ENCODE results near the gene SERPINA6. TPM values are rescaled to one million over a fixed set of nuclear protein-coding genes. Genes with fewer than 3 reads are reported as not detected.

Gene SERPINA6
- total RNA-seq, 1 donor from 2014 or later, result not detected

DNA sequence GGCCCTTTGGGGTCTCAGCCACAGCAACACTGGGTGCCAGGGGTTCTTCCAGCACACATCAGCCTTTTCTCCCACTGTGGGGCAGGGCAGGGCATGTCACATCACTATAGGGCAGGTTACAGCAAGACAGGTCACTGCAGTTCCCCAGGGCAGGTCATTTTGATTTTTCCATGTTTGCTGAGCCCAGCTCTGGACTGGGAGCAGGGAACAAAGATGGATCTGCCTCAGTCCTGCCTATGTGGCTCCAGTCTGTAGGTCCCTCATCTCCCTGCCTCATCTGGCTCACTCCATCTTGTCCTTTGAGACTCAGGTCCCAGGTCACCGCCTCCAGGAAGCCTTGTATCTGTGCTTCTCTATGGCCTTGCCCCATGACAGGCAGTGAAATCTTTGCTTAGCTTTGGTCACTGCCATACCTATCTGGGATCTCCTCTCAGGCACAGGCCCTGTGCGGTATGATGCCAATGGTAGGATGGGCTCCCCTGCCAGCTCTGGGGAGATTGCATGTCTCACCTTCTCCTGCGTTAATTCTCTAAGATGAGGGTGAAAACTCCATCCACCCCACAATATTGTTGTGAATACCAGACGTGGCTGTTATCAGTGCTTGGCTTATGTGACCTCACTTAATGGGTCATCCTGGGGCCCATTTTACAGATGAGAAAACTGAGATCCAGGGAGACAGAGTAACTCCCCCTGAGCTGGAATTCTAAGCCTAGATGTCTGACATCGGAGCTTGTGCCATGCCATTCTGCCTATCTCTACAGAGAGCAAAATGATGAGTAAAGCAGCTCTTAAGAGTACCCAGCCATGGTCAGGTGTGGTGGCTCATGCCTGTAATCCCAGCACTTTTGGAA, 1.5 kb downstream of the SERPINA6 start:
- no peak for DNase-seq (ENCODE audit: extremely low spot score in 2 of 2)
- intact Hi-C loops (cut with DNase I), result no loop called here
- TF ChIP-seq POLR2AphosphoS5 (IDR thresholded peaks at IDR 0.05; ENCODE audit: insufficient read depth in 1 of 2, low read depth in 1 of 2) (no peak), POLR2A (IDR thresholded peaks at IDR 0.05) (no peak)
- TF ChIP-seq, protein P1, sequence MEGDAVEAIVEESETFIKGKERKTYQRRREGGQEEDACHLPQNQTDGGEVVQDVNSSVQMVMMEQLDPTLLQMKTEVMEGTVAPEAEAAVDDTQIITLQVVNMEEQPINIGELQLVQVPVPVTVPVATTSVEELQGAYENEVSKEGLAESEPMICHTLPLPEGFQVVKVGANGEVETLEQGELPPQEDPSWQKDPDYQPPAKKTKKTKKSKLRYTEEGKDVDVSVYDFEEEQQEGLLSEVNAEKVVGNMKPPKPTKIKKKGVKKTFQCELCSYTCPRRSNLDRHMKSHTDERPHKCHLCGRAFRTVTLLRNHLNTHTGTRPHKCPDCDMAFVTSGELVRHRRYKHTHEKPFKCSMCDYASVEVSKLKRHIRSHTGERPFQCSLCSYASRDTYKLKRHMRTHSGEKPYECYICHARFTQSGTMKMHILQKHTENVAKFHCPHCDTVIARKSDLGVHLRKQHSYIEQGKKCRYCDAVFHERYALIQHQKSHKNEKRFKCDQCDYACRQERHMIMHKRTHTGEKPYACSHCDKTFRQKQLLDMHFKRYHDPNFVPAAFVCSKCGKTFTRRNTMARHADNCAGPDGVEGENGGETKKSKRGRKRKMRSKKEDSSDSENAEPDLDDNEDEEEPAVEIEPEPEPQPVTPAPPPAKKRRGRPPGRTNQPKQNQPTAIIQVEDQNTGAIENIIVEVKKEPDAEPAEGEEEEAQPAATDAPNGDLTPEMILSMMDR (IDR thresholded peaks at IDR 0.05), result no peak

DNA sequence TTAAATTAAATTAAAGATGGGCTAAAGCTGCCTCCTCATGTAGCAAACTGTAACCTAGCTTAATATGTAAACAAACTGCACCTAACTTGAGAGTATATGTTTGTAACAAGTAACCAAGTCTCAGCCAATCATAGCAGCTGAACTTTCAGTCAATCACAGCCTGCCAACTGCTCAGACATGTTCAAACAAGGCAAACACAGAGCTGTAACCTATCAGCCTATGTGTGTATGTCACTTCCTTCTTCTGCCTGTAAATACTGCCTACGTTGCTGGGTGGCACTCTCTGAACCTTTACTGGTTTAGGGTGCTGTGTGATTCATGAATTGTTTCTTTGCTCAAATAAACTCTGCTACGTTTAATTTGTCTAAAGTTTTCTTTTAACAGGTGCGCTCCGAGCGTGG, 2.9 kb downstream of the SERPINA6 start:
- TF ChIP-seq, protein P1 (IDR thresholded peaks at IDR 0.05), result no peak
- TF ChIP-seq POLR2AphosphoS5 (IDR thresholded peaks at IDR 0.05; ENCODE audit: insufficient read depth in 1 of 2, low read depth in 1 of 2) (peak in 1 of 2 donors; percentile 81), POLR2A (IDR thresholded peaks at IDR 0.05) (no peak)
- Histone ChIP-seq H3K4me1 (peaks cover 7% of the 10 kb centered on the region), H3K36me3 (no peaks in the 10 kb centered on the region), H3K4me3 (no peak overlapping the region), H3K27me3 (no peaks in the 10 kb centered on the region), H3K27ac (peak overlapping the region; percentile 68), H3K9me3 (no peaks in the 10 kb centered on the region)
- no peak for DNase-seq (ENCODE audit: extremely low spot score in 2 of 2)
- intact Hi-C loops (cut with DNase I), result no loop called here

More for the DNA sequence above, 1.5 kb downstream of the SERPINA6 start:
- no peaks in the 10 kb centered on the region for H3K9me3 ChIP-seq
- no peaks in the 10 kb centered on the region for H3K27me3 ChIP-seq
- peak overlapping the region; percentile 68 for H3K27ac ChIP-seq
- peaks cover 4% of the 10 kb centered on the region for H3K4me1 ChIP-seq
- H3K36me3 ChIP-seq, result no peaks in the 10 kb centered on the region
- no peak overlapping the region for H3K4me3 ChIP-seq

DNA sequence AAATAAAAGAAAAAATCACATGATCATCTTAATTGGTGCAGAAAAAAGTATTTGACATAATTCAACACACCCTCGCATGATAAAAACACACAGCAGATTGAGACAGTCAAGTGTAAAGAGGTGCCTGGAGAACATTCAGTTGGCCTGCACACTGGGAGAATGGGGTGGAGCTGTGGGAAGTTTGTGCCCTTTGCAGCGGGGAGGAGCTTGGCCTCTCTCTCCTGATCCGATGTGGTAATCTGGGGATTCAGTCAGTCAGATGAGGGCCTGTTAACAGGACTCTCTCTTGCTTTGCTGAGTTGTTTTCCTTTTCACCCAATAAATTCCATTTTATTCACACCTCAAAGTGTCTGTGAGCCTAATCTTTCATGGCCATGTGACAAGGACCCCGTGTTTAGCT, 5.9 kb downstream of the SERPINA6 start:
- Histone ChIP-seq H3K36me3 (no peaks in the 10 kb centered on the region), H3K4me3 (no peak overlapping the region), H3K27ac (peak overlapping the region; percentile 78), H3K27me3 (no peaks in the 10 kb centered on the region), H3K4me1 (peaks cover 19% of the 10 kb centered on the region), H3K9me3 (no peaks in the 10 kb centered on the region)
- DNase-seq (ENCODE audit: extremely low spot score in 2 of 2), result peak in 1 of 2 donors; percentile 86
- TF ChIP-seq, protein P1 (IDR thresholded peaks at IDR 0.05), result no peak
- TF ChIP-seq POLR2A (IDR thresholded peaks at IDR 0.05) (no peak), POLR2AphosphoS5 (IDR thresholded peaks at IDR 0.05; ENCODE audit: insufficient read depth in 1 of 2, low read depth in 1 of 2) (peak; percentile 19 to 66)
- intact Hi-C loops (cut with DNase I), result no loop called here

DNA sequence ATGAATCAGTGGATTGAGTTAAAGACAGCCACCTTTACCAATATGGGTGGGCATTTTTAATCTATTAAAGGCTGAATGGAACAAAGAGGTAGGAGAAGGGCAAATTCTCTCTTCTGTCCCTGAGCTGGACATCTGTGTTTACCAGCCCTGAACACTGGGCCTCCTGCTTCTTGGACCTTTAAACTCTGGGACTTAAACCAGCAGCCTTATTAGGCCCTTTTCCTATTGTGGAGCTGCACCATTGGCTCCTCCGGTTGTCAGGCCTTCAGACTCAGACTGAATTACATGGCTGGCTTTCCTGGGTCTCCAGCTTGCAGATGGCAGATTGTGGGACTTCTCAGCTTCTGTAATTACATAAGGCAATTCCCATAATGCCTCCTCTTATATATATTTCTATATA, 6.4 kb downstream of the SERPINA6 start:
- H3K9me3 ChIP-seq, result no peaks in the 10 kb centered on the region
- H3K4me3 ChIP-seq, result no peak overlapping the region
- H3K4me1 ChIP-seq, result peaks cover 19% of the 10 kb centered on the region
- H3K36me3 ChIP-seq, result no peaks in the 10 kb centered on the region
- TF ChIP-seq, protein P1 (IDR thresholded peaks at IDR 0.05), result no peak
- TF ChIP-seq POLR2AphosphoS5 (IDR thresholded peaks at IDR 0.05; ENCODE audit: insufficient read depth in 1 of 2, low read depth in 1 of 2) (no peak), POLR2A (IDR thresholded peaks at IDR 0.05) (no peak)
- DNase-seq (ENCODE audit: extremely low spot score in 2 of 2), result peak in 1 of 2 donors; percentile 72
- peak overlapping the region; percentile 78 for H3K27ac ChIP-seq
- H3K27me3 ChIP-seq, result no peaks in the 10 kb centered on the region
- intact Hi-C loops (cut with DNase I), result no loop called here

DNA sequence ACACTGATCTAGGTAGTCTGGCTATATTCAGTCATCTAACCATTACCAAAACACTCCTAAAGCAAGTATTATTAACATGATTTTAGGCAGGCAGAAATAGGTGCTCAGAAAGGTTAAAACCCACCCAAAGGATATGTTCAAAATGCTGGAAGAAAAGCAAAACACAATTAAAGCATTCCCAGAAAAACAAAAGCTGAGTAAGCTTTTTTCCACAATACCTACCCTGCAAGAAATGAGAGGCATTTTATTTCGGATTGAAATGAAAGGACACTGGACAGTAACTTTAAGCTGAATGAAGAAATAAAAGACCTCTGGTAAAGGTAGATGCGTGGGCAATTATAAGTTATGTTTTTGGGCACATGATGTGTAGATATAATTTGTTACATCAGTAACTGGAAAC, 8.2 kb downstream of the SERPINA6 start:
- intact Hi-C loops (cut with DNase I), result no loop called here
- no peaks in the 10 kb centered on the region for H3K27me3 ChIP-seq
- peaks cover 19% of the 10 kb centered on the region for H3K4me1 ChIP-seq
- TF ChIP-seq POLR2A (IDR thresholded peaks at IDR 0.05), result no peak
- TF ChIP-seq POLR2AphosphoS5 (IDR thresholded peaks at IDR 0.05; ENCODE audit: insufficient read depth in 1 of 2, low read depth in 1 of 2), result no peak
- TF ChIP-seq, protein P1 (IDR thresholded peaks at IDR 0.05), result no peak
- H3K4me3 ChIP-seq, result no peak overlapping the region
- H3K27ac ChIP-seq, result no peak overlapping the region
- H3K36me3 ChIP-seq, result no peaks in the 10 kb centered on the region
- no peaks in the 10 kb centered on the region for H3K9me3 ChIP-seq
- no peak for DNase-seq (ENCODE audit: extremely low spot score in 2 of 2)
